ENCODE measurements around the gene CDK15. TPM values are rescaled to one million over a fixed set of nuclear protein-coding genes. Genes with fewer than 3 reads are reported as not detected.

Gene CDK15
- total RNA-seq, 1 experiment from 2014 or later = not detected

- ChIA-PET CTCF (interaction anchor here (0.8 to 1.6 kb wide), 2 partner anchors 23 to 89 kb away, joined by 3 read pairs; no protein-coding TSS in a partner anchor), POLR2A (no interaction called here)
- H3K36me3 Mint-ChIP-seq = no peaks in the 10 kb centered on the region
- H3K4me3 Mint-ChIP-seq = no peak overlapping the region
- TF ChIP-seq, protein P1, sequence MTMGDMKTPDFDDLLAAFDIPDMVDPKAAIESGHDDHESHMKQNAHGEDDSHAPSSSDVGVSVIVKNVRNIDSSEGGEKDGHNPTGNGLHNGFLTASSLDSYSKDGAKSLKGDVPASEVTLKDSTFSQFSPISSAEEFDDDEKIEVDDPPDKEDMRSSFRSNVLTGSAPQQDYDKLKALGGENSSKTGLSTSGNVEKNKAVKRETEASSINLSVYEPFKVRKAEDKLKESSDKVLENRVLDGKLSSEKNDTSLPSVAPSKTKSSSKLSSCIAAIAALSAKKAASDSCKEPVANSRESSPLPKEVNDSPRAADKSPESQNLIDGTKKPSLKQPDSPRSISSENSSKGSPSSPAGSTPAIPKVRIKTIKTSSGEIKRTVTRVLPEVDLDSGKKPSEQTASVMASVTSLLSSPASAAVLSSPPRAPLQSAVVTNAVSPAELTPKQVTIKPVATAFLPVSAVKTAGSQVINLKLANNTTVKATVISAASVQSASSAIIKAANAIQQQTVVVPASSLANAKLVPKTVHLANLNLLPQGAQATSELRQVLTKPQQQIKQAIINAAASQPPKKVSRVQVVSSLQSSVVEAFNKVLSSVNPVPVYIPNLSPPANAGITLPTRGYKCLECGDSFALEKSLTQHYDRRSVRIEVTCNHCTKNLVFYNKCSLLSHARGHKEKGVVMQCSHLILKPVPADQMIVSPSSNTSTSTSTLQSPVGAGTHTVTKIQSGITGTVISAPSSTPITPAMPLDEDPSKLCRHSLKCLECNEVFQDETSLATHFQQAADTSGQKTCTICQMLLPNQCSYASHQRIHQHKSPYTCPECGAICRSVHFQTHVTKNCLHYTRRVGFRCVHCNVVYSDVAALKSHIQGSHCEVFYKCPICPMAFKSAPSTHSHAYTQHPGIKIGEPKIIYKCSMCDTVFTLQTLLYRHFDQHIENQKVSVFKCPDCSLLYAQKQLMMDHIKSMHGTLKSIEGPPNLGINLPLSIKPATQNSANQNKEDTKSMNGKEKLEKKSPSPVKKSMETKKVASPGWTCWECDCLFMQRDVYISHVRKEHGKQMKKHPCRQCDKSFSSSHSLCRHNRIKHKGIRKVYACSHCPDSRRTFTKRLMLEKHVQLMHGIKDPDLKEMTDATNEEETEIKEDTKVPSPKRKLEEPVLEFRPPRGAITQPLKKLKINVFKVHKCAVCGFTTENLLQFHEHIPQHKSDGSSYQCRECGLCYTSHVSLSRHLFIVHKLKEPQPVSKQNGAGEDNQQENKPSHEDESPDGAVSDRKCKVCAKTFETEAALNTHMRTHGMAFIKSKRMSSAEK (CRISPR knock-in tag; IDR thresholded peaks at IDR 0.05; ENCODE audit: borderline replicate concordance) = no peak
- TF ChIP-seq RELA (CRISPR knock-in tag; IDR thresholded peaks at IDR 0.05; ENCODE audit: borderline replicate concordance) (no peak), GABPB1 (CRISPR knock-in tag; IDR thresholded peaks at IDR 0.05) (no peak), SP1 (CRISPR knock-in tag; conservative IDR thresholded peaks at IDR 0.05) (no peak), NFYB (CRISPR knock-in tag; conservative IDR thresholded peaks at IDR 0.05; ENCODE audit: low read depth) (no peak), SMAD3 (CRISPR knock-in tag; IDR thresholded peaks at IDR 0.05; ENCODE audit: borderline replicate concordance) (no peak), HMGXB4 (CRISPR knock-in tag; IDR thresholded peaks at IDR 0.05) (no peak), TP53 (CRISPR knock-in tag; IDR thresholded peaks at IDR 0.05) (no peak), TEAD1 (CRISPR knock-in tag; IDR thresholded peaks at IDR 0.05) (no peak), AR (CRISPR knock-in tag; IDR thresholded peaks at IDR 0.05) (no peak), ZNF416 (CRISPR knock-in tag; IDR thresholded peaks at IDR 0.05) (no peak), ZNF138 (CRISPR knock-in tag; conservative IDR thresholded peaks at IDR 0.05) (no peak), OVOL2 (CRISPR knock-in tag; IDR thresholded peaks at IDR 0.05; ENCODE audit: borderline replicate concordance) (no peak), EMX1 (CRISPR knock-in tag; IDR thresholded peaks at IDR 0.05) (no peak), MAX (CRISPR knock-in tag; IDR thresholded peaks at IDR 0.05) (no peak), TEAD4 (CRISPR knock-in tag; IDR thresholded peaks at IDR 0.05) (no peak), ZNF671 (CRISPR knock-in tag; IDR thresholded peaks at IDR 0.05) (no peak), ETV6 (CRISPR knock-in tag; IDR thresholded peaks at IDR 0.05) (no peak)
- TF ChIP-seq, protein P2, sequence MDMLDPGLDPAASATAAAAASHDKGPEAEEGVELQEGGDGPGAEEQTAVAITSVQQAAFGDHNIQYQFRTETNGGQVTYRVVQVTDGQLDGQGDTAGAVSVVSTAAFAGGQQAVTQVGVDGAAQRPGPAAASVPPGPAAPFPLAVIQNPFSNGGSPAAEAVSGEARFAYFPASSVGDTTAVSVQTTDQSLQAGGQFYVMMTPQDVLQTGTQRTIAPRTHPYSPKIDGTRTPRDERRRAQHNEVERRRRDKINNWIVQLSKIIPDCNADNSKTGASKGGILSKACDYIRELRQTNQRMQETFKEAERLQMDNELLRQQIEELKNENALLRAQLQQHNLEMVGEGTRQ (CRISPR knock-in tag; IDR thresholded peaks at IDR 0.05) = no peak
- TF ChIP-seq, protein P3, sequence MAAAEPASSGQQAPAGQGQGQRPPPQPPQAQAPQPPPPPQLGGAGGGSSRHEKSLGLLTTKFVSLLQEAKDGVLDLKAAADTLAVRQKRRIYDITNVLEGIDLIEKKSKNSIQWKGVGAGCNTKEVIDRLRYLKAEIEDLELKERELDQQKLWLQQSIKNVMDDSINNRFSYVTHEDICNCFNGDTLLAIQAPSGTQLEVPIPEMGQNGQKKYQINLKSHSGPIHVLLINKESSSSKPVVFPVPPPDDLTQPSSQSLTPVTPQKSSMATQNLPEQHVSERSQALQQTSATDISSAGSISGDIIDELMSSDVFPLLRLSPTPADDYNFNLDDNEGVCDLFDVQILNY (CRISPR knock-in tag; IDR thresholded peaks at IDR 0.05) = no peak
- no peak for DNase-seq (ENCODE audit: low spot score)
- peaks cover 39% of the 10 kb centered on the region for H3K4me1 Mint-ChIP-seq
- H3K27ac Mint-ChIP-seq = no peak overlapping the region
- H3K27me3 Mint-ChIP-seq (ENCODE audit: low read depth) = peaks cover 8% of the 10 kb centered on the region; the same call in 1 of the 2 replicates
- no peaks in the 10 kb centered on the region for H3K9me3 Mint-ChIP-seq
- no peak for ATAC-seq
Measured at GRCh38 chr2:201883606-201884369, 77.5 kb downstream of the CDK15 start.

Data from WTC11 (cell line).